Measurements from ENCODE around the gene RHBDD1. TPM values are rescaled to one million over a fixed set of nuclear protein-coding genes. Genes with fewer than 3 reads are reported as not detected.

RHBDD1 gene
- total and polyA plus RNA-seq, 2 donors (not counting 3 experiments of a cell fraction or from before 2014, with no cell fraction given) = 6.8 to 19.4 TPM

DNA sequence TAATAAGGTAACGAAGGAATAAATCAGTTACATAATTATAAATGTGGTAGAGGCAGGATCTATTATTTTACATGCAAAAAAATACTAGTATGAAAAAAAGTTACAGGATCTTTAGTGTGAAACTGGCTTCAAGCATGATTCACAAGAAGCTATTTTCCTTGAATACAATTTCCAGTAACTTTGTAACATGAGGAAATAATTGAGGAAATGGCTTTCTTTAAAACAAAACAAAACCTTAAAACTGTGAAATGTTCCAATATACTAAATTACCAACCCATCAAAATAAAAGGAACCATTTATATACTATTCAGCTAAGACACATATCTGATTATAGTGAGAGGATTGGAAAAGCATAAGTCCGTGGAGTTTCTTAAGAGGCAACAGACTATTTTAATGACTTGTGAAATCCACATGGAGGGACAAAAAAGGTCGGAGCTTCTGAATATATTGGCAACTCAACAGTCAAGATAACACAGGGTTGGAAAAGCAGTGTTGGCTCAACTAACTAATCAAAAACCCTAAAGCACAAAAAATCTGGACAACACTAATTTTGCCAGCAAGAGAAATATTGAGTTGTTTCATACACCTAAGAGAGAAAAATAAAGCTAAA, 46.9 kb upstream of the RHBDD1 start:
- H3K79me2 ChIP-seq (ENCODE audit: control insufficient read depth, insufficient read depth, low read length) = no peaks in the 10 kb centered on the region
- peaks cover 4 to 20% of the 10 kb centered on the region in 2 experiments for H3K27me3 ChIP-seq (ENCODE audit: control insufficient read depth in 2 of 2, insufficient read depth in 2 of 2, low read length in 2 of 2)
- ChIA-PET CTCF (interaction anchor here (1.2 to 4.2 kb wide), 4 partner anchors 9 to 1124 kb away, joined by 3 to 26 read pairs (median 5); no protein-coding TSS in a partner anchor), POLR2A (no interaction called here)
- no peaks in the 10 kb centered on the region for H3K9me3 ChIP-seq (replicated peaks; ENCODE audit: control insufficient read depth, insufficient read depth, low read length)
- H4K20me1 ChIP-seq (replicated peaks; ENCODE audit: control insufficient read depth, extremely low read depth, insufficient read depth, low read length) = no peaks in the 10 kb centered on the region
- FAIRE-seq (no peak), DNase-seq (ENCODE audit: low read depth, low spot score) (no peak)
- peaks cover 4% of the 10 kb centered on the region for H3K4me1 ChIP-seq (ENCODE audit: control insufficient read depth, extremely low read depth, insufficient read depth, low read length)
- no peak for TF ChIP-seq POLR2A (IDR thresholded peaks at IDR 0.05; ENCODE audit: low read depth, low read length)
- TF ChIP-seq, protein P1, sequence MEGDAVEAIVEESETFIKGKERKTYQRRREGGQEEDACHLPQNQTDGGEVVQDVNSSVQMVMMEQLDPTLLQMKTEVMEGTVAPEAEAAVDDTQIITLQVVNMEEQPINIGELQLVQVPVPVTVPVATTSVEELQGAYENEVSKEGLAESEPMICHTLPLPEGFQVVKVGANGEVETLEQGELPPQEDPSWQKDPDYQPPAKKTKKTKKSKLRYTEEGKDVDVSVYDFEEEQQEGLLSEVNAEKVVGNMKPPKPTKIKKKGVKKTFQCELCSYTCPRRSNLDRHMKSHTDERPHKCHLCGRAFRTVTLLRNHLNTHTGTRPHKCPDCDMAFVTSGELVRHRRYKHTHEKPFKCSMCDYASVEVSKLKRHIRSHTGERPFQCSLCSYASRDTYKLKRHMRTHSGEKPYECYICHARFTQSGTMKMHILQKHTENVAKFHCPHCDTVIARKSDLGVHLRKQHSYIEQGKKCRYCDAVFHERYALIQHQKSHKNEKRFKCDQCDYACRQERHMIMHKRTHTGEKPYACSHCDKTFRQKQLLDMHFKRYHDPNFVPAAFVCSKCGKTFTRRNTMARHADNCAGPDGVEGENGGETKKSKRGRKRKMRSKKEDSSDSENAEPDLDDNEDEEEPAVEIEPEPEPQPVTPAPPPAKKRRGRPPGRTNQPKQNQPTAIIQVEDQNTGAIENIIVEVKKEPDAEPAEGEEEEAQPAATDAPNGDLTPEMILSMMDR (IDR thresholded peaks at IDR 0.05; ENCODE audit: extremely low read depth in 1 of 2, insufficient read depth in 1 of 2, low read depth in 1 of 2, low read length in 2 of 2) = no peak
- TF ChIP-seq MAX (IDR thresholded peaks at IDR 0.05; ENCODE audit: insufficient read depth, insufficient read length) = no peak
- no peak for TF ChIP-seq MYC (IDR thresholded peaks at IDR 0.05; ENCODE audit: low read depth, low read length)
- TF ChIP-seq FOS (IDR thresholded peaks at IDR 0.05; ENCODE audit: borderline replicate concordance, insufficient read depth, low read length) = no peak
- no peak for TF ChIP-seq EZH2 (IDR thresholded peaks at IDR 0.05; ENCODE audit: borderline replicate concordance, low read depth, low read length, severe bottlenecking)
- TF ChIP-seq GATA2 (IDR thresholded peaks at IDR 0.05; ENCODE audit: insufficient read depth, insufficient read length, low read depth, low read length) = no peak
- BruUV-seq (replicated peaks) = no TSS peak
- intact Hi-C loops (cut with micrococcal nuclease) (no loop called here), dilution Hi-C loops (cut with MboI; ENCODE audit: extremely low pct_ligation_motif_present, low sequenced_read_pairs) (no loop called here)
- H3K9ac ChIP-seq (replicated peaks; ENCODE audit: extremely low read depth, insufficient read depth, low read length) = no peak overlapping the region
- no peak overlapping the region for H3K27ac ChIP-seq (ENCODE audit: insufficient read depth, low read depth, low read length)
- H3K4me2 ChIP-seq (ENCODE audit: insufficient read depth, low read length) = no peak overlapping the region
- no peaks in the 10 kb centered on the region for H3K36me3 ChIP-seq (ENCODE audit: control insufficient read depth in 2 of 2, extremely low read depth in 1 of 2, insufficient read depth in 2 of 2, low read length in 2 of 2)
- H3K4me3 ChIP-seq (replicated peaks in 1 of 3; ENCODE audit: insufficient read depth in 1 of 3, low read depth in 1 of 3, low read length in 3 of 3) = no peak overlapping the region
- H3K9me1 ChIP-seq (replicated peaks; ENCODE audit: control insufficient read depth, extremely low read depth, insufficient read depth, low read length) = no peaks in the 10 kb centered on the region
- H2AFZ ChIP-seq (ENCODE audit: low read depth, low read length) = no peak overlapping the region
